K562 (cell line): ENCODE results near the gene XPNPEP3. TPM values are rescaled to one million over a fixed set of nuclear protein-coding genes. Genes with fewer than 3 reads are reported as not detected.

ENCODE experiments used
- CBX8 ChIP-seq: fragments of 200-600 bp; sonication (generic); IDR thresholded peaks from 2 replicates; pipeline ENCODE4 v1.6.1; 2012; ENCODE audit warnings: borderline replicate concordance, mixed run types, low read depth, mild to moderate bottlenecking, moderate library complexity, mixed read lengths, low read length, control low read depth, inconsistent platforms; ENCODE audit not compliant: poor library complexity, severe bottlenecking; ENCODE audit errors: extremely low read depth
- DACH1 ChIP-seq: fragments of 450-650 bp; IDR thresholded peaks from 2 replicates; pipeline ENCODE4 v1.6.1; 2018; ENCODE audit not compliant: partially characterized antibody
- EP300 ChIP-seq: IDR thresholded peaks from 2 replicates; pipeline ENCODE4 v1.6.1; 2012; ENCODE audit warnings: low read length, improper control_type of control experiment
- L3MBTL2 ChIP-seq: fragments of 450-650 bp; IDR thresholded peaks from 2 replicates; pipeline ENCODE4 v1.6.1; 2016; ENCODE audit warnings: mild to moderate bottlenecking, moderate library complexity
- MCM7 ChIP-seq, 2 experiments: fragments of 450-650 bp; IDR thresholded peaks; 2 replicates each; pipeline ENCODE4 v1.6.1; 2016 to 2018
- NFRKB ChIP-seq: fragments of 450-650 bp; IDR thresholded peaks from 2 replicates; pipeline ENCODE4 v1.6.1; 2016; ENCODE audit warnings: low read depth
- RB1 ChIP-seq: fragments of 450-650 bp; IDR thresholded peaks from 2 replicates; pipeline ENCODE4 v1.6.1; 2017; ENCODE audit warnings: low read depth, mild to moderate bottlenecking
- RBM17 ChIP-seq: fragments of 200-400 bp; formaldehyde crosslinking; IDR thresholded peaks from 2 replicates; pipeline ENCODE4 v1.6.1; 2017; ENCODE audit warnings: low read depth, mild to moderate bottlenecking, low read length, borderline replicate concordance
- SAP30 ChIP-seq: fragments of 200-600 bp; sonication (generic); IDR thresholded peaks from 2 replicates; pipeline ENCODE4 v1.6.1; 2012; ENCODE audit warnings: borderline replicate concordance, low read depth, mild to moderate bottlenecking, moderate library complexity, low read length, control low read depth, inconsistent platforms; ENCODE audit not compliant: insufficient read depth, poor library complexity, severe bottlenecking
- TRIM28 ChIP-seq: fragments of 450-650 bp; IDR thresholded peaks from 2 replicates; pipeline ENCODE4 v1.6.1; 2017
- XRCC3 ChIP-seq: fragments of 450-650 bp; IDR thresholded peaks from 2 replicates; pipeline ENCODE4 v1.6.1; 2017; ENCODE audit warnings: mild to moderate bottlenecking, moderate library complexity
- ZFP36 ChIP-seq: fragments of 150-350 bp; IDR thresholded peaks from 2 replicates; pipeline ENCODE4 v1.6.1; 2018; ENCODE audit warnings: low read length, low read depth; ENCODE audit not compliant: partially characterized antibody
- ZFX ChIP-seq: sonication (generic); formaldehyde crosslinking; IDR thresholded peaks from 2 replicates; pipeline ENCODE4 v1.8.0; 2022; ENCODE audit warnings: mild to moderate bottlenecking, missing genetic modification reagents, moderate library complexity
- ZNF23 ChIP-seq: fragments of 250-450 bp; sonication (Bioruptor Pico); IDR thresholded peaks from 2 replicates; pipeline ENCODE4 v1.4.0; 2020; ENCODE audit warnings: mild to moderate bottlenecking
- ZNF707 ChIP-seq: fragments of 250-450 bp; sonication (Bioruptor Pico); conservative IDR thresholded peaks from 2 replicates; pipeline ENCODE4 v1.8.0; 2022; ENCODE audit warnings: inconsistent platforms, mild to moderate bottlenecking, moderate library complexity
- polyA plus RNA-seq, 8 experiments: library from polyadenylated mRNA; depleted of rRNA in 4 of 8; stranded (reverse) in 5 of 8; unstranded in 3 of 8; fragments of >200 nt; fragmentation: Nextera tagmentation in 2 of 8; fragmentation: Illumina TruSeq in 1 of 8; extraction: Ambion mirVana in 2 of 8; extraction: Trizol in 1 of 8; gene quantifications; 2 replicates each; pipeline versions ENCODE4 v1.2.1 to v1.2.3, GENCODE V29; 2011 to 2014; ENCODE audit warnings: inconsistent platforms in 1 of 8, missing spikeins in 1 of 8
- total RNA-seq, 7 experiments: library from RNA; depleted of rRNA in 6 of 7; stranded (reverse); fragments of >200 nt in 6 of 7; fragmentation: Illumina TruSeq in 2 of 7; extraction: Trizol in 2 of 7; gene quantifications; 2 replicates each; pipeline versions ENCODE4 v1.2.1 to v1.2.3, GENCODE V29; 2011 to 2021; ENCODE audit warnings: low replicate concordance in 1 of 7
- TF ChIP-seq, protein P1 (sequence below): IDR thresholded peaks from 2 replicates; pipeline ENCODE4 v1.6.1; 2012; ENCODE audit warnings: low read depth, low read length, improper control_type of control experiment, borderline replicate concordance
- TF ChIP-seq, protein P2 (sequence below): sonication (generic); formaldehyde crosslinking; IDR thresholded peaks from 2 replicates; pipeline ENCODE4 v1.8.0; 2022; ENCODE audit warnings: missing genetic modification reagents, mild to moderate bottlenecking, borderline replicate concordance
- TF ChIP-seq, protein P3 (sequence below): sonication (generic); formaldehyde crosslinking; IDR thresholded peaks from 2 replicates; pipeline ENCODE4 v1.8.1; 2023; ENCODE audit warnings: mild to moderate bottlenecking, missing genetic modification reagents
- TF ChIP-seq, protein P4 (sequence below): sonication (generic); formaldehyde crosslinking; IDR thresholded peaks from 2 replicates; pipeline ENCODE4 v1.8.0; 2022; ENCODE audit warnings: mild to moderate bottlenecking, low read depth, missing genetic modification reagents

XPNPEP3 gene
- total and polyA plus RNA-seq, 9 of the 15 experiments (the other 6 are each of a cell fraction or from before 2014, with no cell fraction given): 9.1 to 22.6 (median 15.6) TPM

DNA sequence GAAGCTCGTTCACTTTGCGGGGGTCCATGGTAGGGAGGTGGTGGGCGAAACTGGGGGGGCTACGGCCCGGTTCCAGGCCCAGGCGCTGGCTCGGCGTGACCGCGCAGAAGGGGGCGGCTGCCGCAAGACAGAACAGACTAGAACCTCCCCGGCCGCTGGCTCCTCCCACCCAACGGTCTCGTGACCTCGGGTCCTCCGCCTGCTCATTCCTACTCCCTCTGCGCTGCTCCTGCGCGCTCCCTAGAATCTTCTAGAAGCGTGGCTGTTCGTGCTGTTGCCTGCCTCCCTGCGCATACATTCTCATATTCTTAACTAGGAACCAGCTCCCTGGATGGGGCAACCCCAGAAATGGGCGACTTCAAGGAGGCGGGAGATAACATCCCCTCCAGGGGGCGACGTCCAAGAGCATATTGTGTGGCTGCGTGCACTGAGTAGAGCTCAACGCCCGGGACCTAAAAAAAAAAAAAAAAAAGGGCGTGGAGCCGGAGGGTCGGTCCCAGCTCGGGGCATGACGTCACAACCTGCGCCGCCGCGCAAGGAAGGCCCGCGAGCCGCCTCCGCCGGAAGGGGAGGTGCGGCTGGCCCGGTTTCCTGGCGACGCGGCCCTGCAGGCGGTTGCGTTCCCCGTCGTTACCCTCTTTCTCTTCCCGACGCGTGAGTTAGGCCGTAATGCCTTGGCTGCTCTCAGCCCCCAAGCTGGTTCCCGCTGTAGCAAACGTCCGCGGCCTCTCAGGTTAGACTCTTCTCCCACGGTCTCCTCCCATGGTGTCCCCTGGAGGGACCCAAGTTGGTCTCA is at the start of gene XPNPEP3, which contains the start of gene ST13 (continued):
- TF ChIP-seq, protein P1, sequence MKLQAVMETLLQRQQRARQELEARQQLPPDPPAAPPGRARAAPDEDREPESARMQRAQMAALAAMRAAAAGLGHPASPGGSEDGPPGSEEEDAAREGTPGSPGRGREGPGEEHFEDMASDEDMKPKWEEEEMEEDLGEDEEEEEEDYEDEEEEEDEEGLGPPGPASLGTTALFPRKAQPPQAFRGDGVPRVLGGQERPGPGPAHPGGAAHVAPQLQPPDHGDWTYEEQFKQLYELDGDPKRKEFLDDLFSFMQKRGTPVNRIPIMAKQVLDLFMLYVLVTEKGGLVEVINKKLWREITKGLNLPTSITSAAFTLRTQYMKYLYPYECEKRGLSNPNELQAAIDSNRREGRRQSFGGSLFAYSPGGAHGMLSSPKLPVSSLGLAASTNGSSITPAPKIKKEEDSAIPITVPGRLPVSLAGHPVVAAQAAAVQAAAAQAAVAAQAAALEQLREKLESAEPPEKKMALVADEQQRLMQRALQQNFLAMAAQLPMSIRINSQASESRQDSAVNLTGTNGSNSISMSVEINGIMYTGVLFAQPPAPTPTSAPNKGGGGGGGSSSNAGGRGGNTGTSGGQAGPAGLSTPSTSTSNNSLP: no peak
- 0 out of 2 replicates have a peak, but pooled peaks have one; percentile 31 for TF ChIP-seq L3MBTL2
- TF ChIP-seq TRIM28: no peak
- TF ChIP-seq SAP30: peak; percentile 55
- TF ChIP-seq, protein P2, sequence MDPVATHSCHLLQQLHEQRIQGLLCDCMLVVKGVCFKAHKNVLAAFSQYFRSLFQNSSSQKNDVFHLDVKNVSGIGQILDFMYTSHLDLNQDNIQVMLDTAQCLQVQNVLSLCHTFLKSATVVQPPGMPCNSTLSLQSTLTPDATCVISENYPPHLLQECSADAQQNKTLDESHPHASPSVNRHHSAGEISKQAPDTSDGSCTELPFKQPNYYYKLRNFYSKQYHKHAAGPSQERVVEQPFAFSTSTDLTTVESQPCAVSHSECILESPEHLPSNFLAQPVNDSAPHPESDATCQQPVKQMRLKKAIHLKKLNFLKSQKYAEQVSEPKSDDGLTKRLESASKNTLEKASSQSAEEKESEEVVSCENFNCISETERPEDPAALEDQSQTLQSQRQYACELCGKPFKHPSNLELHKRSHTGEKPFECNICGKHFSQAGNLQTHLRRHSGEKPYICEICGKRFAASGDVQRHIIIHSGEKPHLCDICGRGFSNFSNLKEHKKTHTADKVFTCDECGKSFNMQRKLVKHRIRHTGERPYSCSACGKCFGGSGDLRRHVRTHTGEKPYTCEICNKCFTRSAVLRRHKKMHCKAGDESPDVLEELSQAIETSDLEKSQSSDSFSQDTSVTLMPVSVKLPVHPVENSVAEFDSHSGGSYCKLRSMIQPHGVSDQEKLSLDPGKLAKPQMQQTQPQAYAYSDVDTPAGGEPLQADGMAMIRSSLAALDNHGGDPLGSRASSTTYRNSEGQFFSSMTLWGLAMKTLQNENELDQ (CRISPR knock-in tag): no peak
- TF ChIP-seq ZNF23 (CRISPR knock-in tag): no peak
- TF ChIP-seq MCM7 (IDR thresholded peaks at IDR 0.05): no peak
- no peak for TF ChIP-seq NFRKB
- no peak for TF ChIP-seq ZNF707 (CRISPR knock-in tag)
- TF ChIP-seq, protein P3, sequence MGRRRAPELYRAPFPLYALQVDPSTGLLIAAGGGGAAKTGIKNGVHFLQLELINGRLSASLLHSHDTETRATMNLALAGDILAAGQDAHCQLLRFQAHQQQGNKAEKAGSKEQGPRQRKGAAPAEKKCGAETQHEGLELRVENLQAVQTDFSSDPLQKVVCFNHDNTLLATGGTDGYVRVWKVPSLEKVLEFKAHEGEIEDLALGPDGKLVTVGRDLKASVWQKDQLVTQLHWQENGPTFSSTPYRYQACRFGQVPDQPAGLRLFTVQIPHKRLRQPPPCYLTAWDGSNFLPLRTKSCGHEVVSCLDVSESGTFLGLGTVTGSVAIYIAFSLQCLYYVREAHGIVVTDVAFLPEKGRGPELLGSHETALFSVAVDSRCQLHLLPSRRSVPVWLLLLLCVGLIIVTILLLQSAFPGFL: no peak
- TF ChIP-seq ZFX (CRISPR knock-in tag): peak; percentile 94
- TF ChIP-seq CBX8: no peak
- TF ChIP-seq EP300: peak; percentile 17; the same call in 1 of the 2 replicates
- no peak for TF ChIP-seq RB1
- TF ChIP-seq DACH1: peak; percentile 75
- TF ChIP-seq RBM17: no peak
- TF ChIP-seq, protein P4, sequence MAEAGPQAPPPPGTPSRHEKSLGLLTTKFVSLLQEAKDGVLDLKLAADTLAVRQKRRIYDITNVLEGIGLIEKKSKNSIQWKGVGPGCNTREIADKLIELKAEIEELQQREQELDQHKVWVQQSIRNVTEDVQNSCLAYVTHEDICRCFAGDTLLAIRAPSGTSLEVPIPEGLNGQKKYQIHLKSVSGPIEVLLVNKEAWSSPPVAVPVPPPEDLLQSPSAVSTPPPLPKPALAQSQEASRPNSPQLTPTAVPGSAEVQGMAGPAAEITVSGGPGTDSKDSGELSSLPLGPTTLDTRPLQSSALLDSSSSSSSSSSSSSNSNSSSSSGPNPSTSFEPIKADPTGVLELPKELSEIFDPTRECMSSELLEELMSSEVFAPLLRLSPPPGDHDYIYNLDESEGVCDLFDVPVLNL (CRISPR knock-in tag): 0 out of 2 replicates have a peak, but pooled peaks have one; percentile 21
- TF ChIP-seq XRCC3: no peak
- no peak for TF ChIP-seq ZFP36
